Lung (tissue), 12 donors: ENCODE results near the gene PNLIPRP1. TPM values are rescaled to one million over a fixed set of nuclear protein-coding genes. Genes with fewer than 3 reads are reported as not detected.

Source experiments
- ATAC-seq: fragments of 200-7000 bp; cut with Tn5 transposase; one replicate; pipeline ENCODE4 v1.9.1; 2020; ENCODE audit warnings: moderate number of reproducible peaks; ENCODE audit not compliant: insufficient read depth, low FRiP score
- DNase-seq, 3 donors: peaks; one replicate each; pipeline ENCODE4 v3.0.0-alpha.2; 2013 to 2017
- H3K27ac ChIP-seq, 2 donors: one replicate each; pipeline ENCODE4 v1.5.1; 2013; ENCODE audit warnings: mild to moderate bottlenecking in 2 of 2, moderate library complexity in 2 of 2, control low read depth in 1 of 2, inconsistent platforms in 1 of 2, low read depth in 1 of 2, low read length in 1 of 2
- H3K27me3 ChIP-seq, 3 donors: one replicate each; pipeline ENCODE4 v1.5.1; 2013; ENCODE audit warnings: low read length in 2 of 3; ENCODE audit not compliant: control insufficient read depth in 3 of 3, insufficient read depth in 3 of 3
- H3K36me3 ChIP-seq, 4 donors: one replicate each; pipeline ENCODE4 v1.5.1; 2013; ENCODE audit warnings: low read length in 4 of 4, mild to moderate bottlenecking in 1 of 4, moderate library complexity in 1 of 4; ENCODE audit not compliant: control insufficient read depth in 4 of 4, insufficient read depth in 4 of 4
- H3K4me1 ChIP-seq, 5 donors: one replicate each; pipeline ENCODE4 v1.5.1; 2013; ENCODE audit warnings: low read length in 5 of 5, mild to moderate bottlenecking in 2 of 5, moderate library complexity in 1 of 5; ENCODE audit not compliant: control insufficient read depth in 5 of 5, insufficient read depth in 5 of 5
- H3K4me3 ChIP-seq: one replicate; pipeline ENCODE4 v1.5.1; 2013; ENCODE audit warnings: mild to moderate bottlenecking, control low read depth, moderate library complexity
- H3K9ac ChIP-seq, 2 donors: one replicate each; pipeline ENCODE4 v1.5.1; 2013; ENCODE audit warnings: low read length in 2 of 2, control low read depth in 1 of 2; ENCODE audit not compliant: insufficient read depth in 1 of 2
- H3K9me3 ChIP-seq, 4 donors: one replicate each; pipeline ENCODE4 v1.5.1; 2013; ENCODE audit warnings: low read length in 3 of 4, mild to moderate bottlenecking in 1 of 4, moderate library complexity in 1 of 4; ENCODE audit not compliant: control insufficient read depth in 4 of 4, insufficient read depth in 3 of 4
- CTCF ChIP-seq: IDR thresholded peaks from 2 replicates; pipeline ENCODE4 v1.5.1; 2012; ENCODE audit warnings: mild to moderate bottlenecking; ENCODE audit errors: control extremely low read depth, extremely low read depth
- WGBS, 2 donors: extraction: QIAGEN DNeasy Blood & Tissue Kit; methylation state at CpG; one replicate each; pipeline ENCODE4 v1.1.7; 2013; 5-methylcytosine and 5-hydroxymethylcytosine counted together
- polyA plus RNA-seq, 2 donors: library from polyadenylated mRNA; stranded (reverse); fragments of 200-250 nt; gene quantifications; one replicate each; pipeline ENCODE4 v1.2.1, GENCODE V29; 2013
- total RNA-seq, 2 donors: library from RNA; depleted of rRNA in 1 of 2; stranded (reverse); fragments of >200 nt in 1 of 2; gene quantifications; one replicate each; pipeline ENCODE4 v1.2.1, GENCODE V29; 2014 to 2021
- donor health status: control.
- donor health status: control.
- donor health status: Bipolar disorder and iron deficiency.
- donor health status: healthy.
- donor health status: DM: yes; HTN: yes; CAD: no.

The PNLIPRP1 gene
- total and polyA plus RNA-seq, 4 donors = 0.26 to 1.4 TPM; not detected in 2

- Histone ChIP-seq H3K9me3 (peaks cover 0 to 2% (median 0%) of the 10 kb centered on the region in 4 donors), H3K4me3 (no peak overlapping the region), H3K27me3 (peaks cover 4 to 13% (median 4%) of the 10 kb centered on the region in 3 donors), H3K4me1 (peaks cover 0 to 3% (median 0%) of the 10 kb centered on the region in 5 donors), H3K9ac (no peak overlapping the region), H3K27ac (no peak overlapping the region), H3K36me3 (no peaks in the 10 kb centered on the region)
- ATAC-seq = no peak
- DNase-seq = peak; percentile 23 to 50 (median 43)
- WGBS, 2 donors = 5% methylated on average over 41 to 49 of the region's 49 CpGs
- TF ChIP-seq CTCF = no peak
Measured at GRCh38 chr10:116627386-116627933, 36.7 kb downstream of the PNLIPRP1 start.

GRCh38 chr10:116629340-116629739, 38.6 kb downstream of the PNLIPRP1 start:
- peaks cover 0 to 2% (median 0%) of the 10 kb centered on the region in 4 donors for H3K9me3 ChIP-seq
- no peak for ATAC-seq
- 78 to 82% methylated on average over 4 of the region's 4 CpGs for WGBS, 2 donors

GRCh38 chr10:116630020-116630419, 39.3 kb downstream of the PNLIPRP1 start:
- Histone ChIP-seq H3K9ac (no peak overlapping the region), H3K27ac (no peak overlapping the region), H3K9me3 (peaks cover 0 to 2% (median 0%) of the 10 kb centered on the region in 4 donors), H3K27me3 (peaks cover 4 to 13% (median 4%) of the 10 kb centered on the region in 3 donors), H3K36me3 (no peaks in the 10 kb centered on the region), H3K4me3 (no peak overlapping the region), H3K4me1 (peaks cover 0 to 3% (median 0%) of the 10 kb centered on the region in 5 donors)
- no peak for ATAC-seq
- TF ChIP-seq CTCF = no peak
- DNase-seq = no peak
- WGBS, 2 donors = 80 to 90% methylated on average over 2 of the region's 2 CpGs

More at GRCh38 chr10:116629340-116629739, 38.6 kb downstream of the PNLIPRP1 start:
- Histone ChIP-seq H3K27ac (no peak overlapping the region), H3K27me3 (peaks cover 4 to 13% (median 4%) of the 10 kb centered on the region in 3 donors), H3K4me3 (no peak overlapping the region), H3K4me1 (peaks cover 0 to 3% (median 0%) of the 10 kb centered on the region in 5 donors), H3K9ac (no peak overlapping the region), H3K36me3 (no peaks in the 10 kb centered on the region)
- DNase-seq = peak in 1 of 3 donors; percentile 3
- TF ChIP-seq CTCF = no peak
